Lower leg skin (tissue), 3 donors: ENCODE measurements around the gene RAPGEF4.

ENCODE experiments used
- CTCF ChIP-seq, 3 donors: fragments of 450-650 bp; IDR thresholded peaks; one replicate each; pipeline ENCODE4 v1.5.1; 2016; ENCODE audit warnings: antibody characterized with exemption in 3 of 3, mild to moderate bottlenecking in 3 of 3, moderate library complexity in 2 of 3
- POLR2A ChIP-seq, 2 donors: fragments of 450-650 bp; IDR thresholded peaks; one replicate each; pipeline ENCODE4 v1.6.1; 2016 to 2017; ENCODE audit warnings: antibody characterized with exemption in 2 of 2, mild to moderate bottlenecking in 1 of 2, moderate library complexity in 1 of 2

DNA sequence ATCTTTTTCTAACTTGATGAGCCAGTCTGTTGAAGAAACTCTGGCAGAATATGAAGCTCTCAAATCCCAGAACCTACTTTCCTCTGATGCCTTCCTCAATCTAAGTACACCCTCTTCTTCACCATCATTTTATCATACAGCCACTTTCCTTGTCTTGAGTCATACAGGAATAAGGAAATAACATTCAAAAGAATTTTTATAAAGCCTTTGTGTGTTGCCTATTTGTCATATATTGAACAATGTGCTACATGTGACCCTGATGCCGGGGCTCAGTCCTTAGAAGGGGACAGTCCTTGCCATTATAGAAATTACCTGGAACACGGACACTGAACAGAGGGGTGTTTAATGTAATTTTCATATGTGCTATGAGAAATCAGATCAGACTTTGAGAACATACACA lies 27.4 kb downstream of the RAPGEF4 start:
- TF ChIP-seq CTCF (IDR thresholded peaks at IDR 0.05) (no peak), POLR2A (IDR thresholded peaks at IDR 0.05) (no peak)
